CD4-positive, alpha-beta memory T cell (primary cell): Measurements from ENCODE around the gene LYPD6B. TPM values are rescaled to one million over a fixed set of nuclear protein-coding genes. Genes with fewer than 3 reads are reported as not detected.

Experiments
- CTCF ChIA-PET: fragments of 350-600 bp; sonication (Branson Sonifier 250); formaldehyde crosslinking; loops from one replicate; lab custom pipeline; 2021; ENCODE audit warnings: inconsistent platforms; ENCODE audit not compliant: partially characterized antibody; lab: Charles Lee
- POLR2A ChIA-PET: fragments of 350-600 bp; sonication (Branson Sonifier 250); formaldehyde crosslinking; loops from one replicate; lab custom pipeline; 2021; ENCODE audit not compliant: partially characterized antibody; lab: Charles Lee
- DNase-seq, 5 donors: peaks; one replicate each; pipeline versions ENCODE4 v3.0.0 to v3.0.0-alpha.2; 2020 to 2022; ENCODE audit warnings: mixed read lengths in 1 of 5
- H3K27ac ChIP-seq: one replicate; pipeline ENCODE4 v1.7.0; 2013; ENCODE audit warnings: low read depth, low read length
- H3K27me3 ChIP-seq: 2 replicates; pipeline ENCODE4 v1.7.0; 2013; ENCODE audit warnings: mild to moderate bottlenecking, low read length, moderate library complexity; ENCODE audit not compliant: insufficient read depth
- H3K36me3 ChIP-seq: 2 replicates; pipeline ENCODE4 v1.7.0; 2013; ENCODE audit warnings: mild to moderate bottlenecking, low read length, moderate library complexity; ENCODE audit not compliant: insufficient read depth
- H3K4me1 ChIP-seq: 2 replicates; pipeline ENCODE4 v1.7.0; 2013; ENCODE audit warnings: mild to moderate bottlenecking, low read length, moderate library complexity; ENCODE audit not compliant: insufficient read depth
- H3K4me3 ChIP-seq, 2 donors: one replicate each; pipeline ENCODE4 v1.7.0; 2013; ENCODE audit warnings: low read length in 2 of 2, mild to moderate bottlenecking in 1 of 2
- H3K9me3 ChIP-seq, 2 donors: one replicate each; pipeline ENCODE4 v1.7.0; 2013; ENCODE audit warnings: low read length in 2 of 2, control low read depth in 1 of 2; ENCODE audit not compliant: control insufficient read depth in 1 of 2
- H3K27ac Mint-ChIP-seq, 7 donors: one replicate each; pipeline ENCODE4 v1.8.0; 2020 to 2021; ENCODE audit warnings: mixed read lengths in 7 of 7, mild to moderate bottlenecking in 6 of 7, inconsistent platforms in 3 of 7, moderate library complexity in 3 of 7
- H3K27me3 Mint-ChIP-seq, 2 donors: one replicate each; pipeline ENCODE4 v1.8.0; 2020 to 2021; ENCODE audit warnings: mixed read lengths in 2 of 2
- H3K36me3 Mint-ChIP-seq, 2 donors: one replicate each; pipeline ENCODE4 v1.8.0; 2020 to 2021; ENCODE audit warnings: mixed read lengths in 2 of 2, inconsistent platforms in 1 of 2, mild to moderate bottlenecking in 1 of 2
- H3K4me1 Mint-ChIP-seq, 4 donors: one replicate each; pipeline ENCODE4 v1.8.0; 2020 to 2021; ENCODE audit warnings: mixed read lengths in 4 of 4, mild to moderate bottlenecking in 1 of 4
- H3K4me3 Mint-ChIP-seq, 8 donors: one replicate each; pipeline ENCODE4 v1.8.0; 2020 to 2021; ENCODE audit warnings: mixed read lengths in 8 of 8, mild to moderate bottlenecking in 7 of 8, moderate library complexity in 6 of 8, inconsistent platforms in 3 of 8
- H3K9me3 Mint-ChIP-seq, 8 donors: one replicate each; pipeline ENCODE4 v1.8.0; 2020 to 2021; ENCODE audit warnings: mixed read lengths in 8 of 8, mild to moderate bottlenecking in 5 of 8, inconsistent platforms in 3 of 8, moderate library complexity in 1 of 8
- intact Hi-C: fragments of 100-400 bp; cut with micrococcal nuclease; formaldehyde crosslinking; loops from one replicate; pipeline ENCODE4 v1.15.1; 2023
- polyA plus RNA-seq, 2 donors: library from polyadenylated mRNA; unstranded; fragments of 300-500 nt; fragmentation: Illumina TruSeq; gene quantifications; one replicate each; pipeline ENCODE4 v1.2.3, GENCODE V29; 2021
- total RNA-seq, 2 experiments: library from RNA; stranded (reverse); gene quantifications; one replicate each; pipeline ENCODE4 v1.2.3, GENCODE V29; 2021

LYPD6B gene
- total and polyA plus RNA-seq, 4 experiments from 2014 or later: not detected

GRCh38 chr2:149112713-149113112, 74.2 kb downstream of the LYPD6B start:
- H3K4me3 ChIP-seq: no peak overlapping the region
- H3K27ac Mint-ChIP-seq: no peak overlapping the region

GRCh38 chr2:149115781-149116180, 77.3 kb downstream of the LYPD6B start:
- Mint-ChIP-seq H3K9me3 (peaks cover 0 to 10% (median 3%) of the 10 kb centered on the region in 8 donors), H3K4me1 (no peaks in the 10 kb centered on the region), H3K27me3 (peaks cover 4 to 16% of the 10 kb centered on the region in 2 donors), H3K36me3 (no peaks in the 10 kb centered on the region), H3K4me3 (no peak overlapping the region), H3K27ac (no peak overlapping the region)
- no peaks in the 10 kb centered on the region for H3K36me3 ChIP-seq
- H3K27me3 ChIP-seq: no peaks in the 10 kb centered on the region
- intact Hi-C loops: no loop called here
- H3K4me3 ChIP-seq: no peak overlapping the region
- no peak overlapping the region for H3K27ac ChIP-seq
- no peak for DNase-seq
- ChIA-PET POLR2A (no interaction called here), CTCF (no interaction called here)
- no peaks in the 10 kb centered on the region for H3K9me3 ChIP-seq
- H3K4me1 ChIP-seq: no peaks in the 10 kb centered on the region

More at GRCh38 chr2:149112713-149113112, 74.2 kb downstream of the LYPD6B start:
- Histone ChIP-seq H3K9me3 (no peaks in the 10 kb centered on the region), H3K36me3 (no peaks in the 10 kb centered on the region), H3K27me3 (no peaks in the 10 kb centered on the region), H3K27ac (no peak overlapping the region), H3K4me1 (no peaks in the 10 kb centered on the region)
- H3K4me3 Mint-ChIP-seq: no peak overlapping the region
- intact Hi-C loops: no loop called here
- no peak for DNase-seq
- H3K9me3 Mint-ChIP-seq: peaks cover 0 to 17% (median 11%) of the 10 kb centered on the region in 8 donors
- peaks cover 6 to 18% of the 10 kb centered on the region in 2 donors for H3K27me3 Mint-ChIP-seq
- H3K4me1 Mint-ChIP-seq: no peaks in the 10 kb centered on the region
- POLR2A ChIA-PET: no interaction called here
- CTCF ChIA-PET: no interaction called here
- H3K36me3 Mint-ChIP-seq: no peaks in the 10 kb centered on the region

- no peaks in the 10 kb centered on the region for H3K4me1 ChIP-seq
- intact Hi-C loops: no loop called here
- H3K9me3 ChIP-seq: no peaks in the 10 kb centered on the region
- no peak overlapping the region for H3K4me3 Mint-ChIP-seq
- no peaks in the 10 kb centered on the region for H3K4me1 Mint-ChIP-seq
- H3K27me3 ChIP-seq: no peaks in the 10 kb centered on the region
- peaks cover 2 to 16% of the 10 kb centered on the region in 2 donors for H3K27me3 Mint-ChIP-seq
- no peaks in the 10 kb centered on the region for H3K36me3 ChIP-seq
- no peak for DNase-seq
- H3K4me3 ChIP-seq: no peak overlapping the region
- CTCF ChIA-PET: no interaction called here
- no peak overlapping the region for H3K27ac Mint-ChIP-seq
- peaks cover 0 to 10% (median 3%) of the 10 kb centered on the region in 8 donors for H3K9me3 Mint-ChIP-seq
- H3K27ac ChIP-seq: no peak overlapping the region
- POLR2A ChIA-PET: no interaction called here
- H3K36me3 Mint-ChIP-seq: no peaks in the 10 kb centered on the region
These were observed 80.9 kb downstream of the LYPD6B start for GRCh38 chr2:149119368-149119767.

GRCh38 chr2:149122516-149122915, 84.0 kb downstream of the LYPD6B start:
- no peaks in the 10 kb centered on the region for H3K9me3 ChIP-seq
- Mint-ChIP-seq H3K27me3 (peaks cover 2 to 10% of the 10 kb centered on the region in 2 donors), H3K36me3 (no peaks in the 10 kb centered on the region), H3K9me3 (peaks cover 0 to 2% (median 0%) of the 10 kb centered on the region in 8 donors), H3K4me1 (no peaks in the 10 kb centered on the region), H3K4me3 (no peak overlapping the region), H3K27ac (no peak overlapping the region)
- ChIA-PET CTCF (no interaction called here), POLR2A (no interaction called here)
- no peak overlapping the region for H3K27ac ChIP-seq
- no peak for DNase-seq
- H3K4me1 ChIP-seq: no peaks in the 10 kb centered on the region
- no peaks in the 10 kb centered on the region for H3K27me3 ChIP-seq
- no peaks in the 10 kb centered on the region for H3K36me3 ChIP-seq
- H3K4me3 ChIP-seq: no peak overlapping the region
- intact Hi-C loops: no loop called here

GRCh38 chr2:149125031-149125725, 86.7 kb downstream of the LYPD6B start:
- no peak for DNase-seq
- no peak overlapping the region for H3K4me3 ChIP-seq
- ChIA-PET CTCF (no interaction called here), POLR2A (no interaction called here)
- no peaks in the 10 kb centered on the region for H3K36me3 ChIP-seq
- no peaks in the 10 kb centered on the region for H3K9me3 ChIP-seq
- intact Hi-C loops: no loop called here
- H3K27ac ChIP-seq: no peak overlapping the region
- Mint-ChIP-seq H3K4me1 (peaks cover 0 to 3% (median 0%) of the 10 kb centered on the region in 4 donors), H3K36me3 (no peaks in the 10 kb centered on the region), H3K4me3 (no peak overlapping the region), H3K9me3 (peaks cover 0 to 2% (median 0%) of the 10 kb centered on the region in 8 donors), H3K27me3 (peaks cover 2 to 7% of the 10 kb centered on the region in 2 donors), H3K27ac (no peak overlapping the region)
- H3K27me3 ChIP-seq: no peaks in the 10 kb centered on the region
- no peaks in the 10 kb centered on the region for H3K4me1 ChIP-seq

GRCh38 chr2:149129433-149129832, 90.9 kb downstream of the LYPD6B start:
- ChIA-PET POLR2A (no interaction called here), CTCF (interaction anchor here (0.9 kb wide), 1 partner anchor 12 kb away, joined by 3 read pairs; no protein-coding TSS in a partner anchor)

GRCh38 chr2:149132339-149132738, 93.8 kb downstream of the LYPD6B start:
- Histone ChIP-seq H3K4me3 (no peak overlapping the region), H3K27ac (no peak overlapping the region), H3K9me3 (no peaks in the 10 kb centered on the region), H3K27me3 (no peaks in the 10 kb centered on the region), H3K4me1 (no peaks in the 10 kb centered on the region), H3K36me3 (no peaks in the 10 kb centered on the region)
- H3K36me3 Mint-ChIP-seq: no peaks in the 10 kb centered on the region
- DNase-seq: no peak
- H3K4me1 Mint-ChIP-seq: peaks cover 0 to 3% (median 0%) of the 10 kb centered on the region in 4 donors
- peaks cover 2 to 5% of the 10 kb centered on the region in 2 donors for H3K27me3 Mint-ChIP-seq
- no peaks in the 10 kb centered on the region for H3K9me3 Mint-ChIP-seq
- ChIA-PET POLR2A (no interaction called here), CTCF (no interaction called here)
- no peak overlapping the region for H3K27ac Mint-ChIP-seq
- H3K4me3 Mint-ChIP-seq: peak overlapping the region in 1 of 8 donors; percentile 32
- intact Hi-C loops: no loop called here

More at GRCh38 chr2:149129433-149129832, 90.9 kb downstream of the LYPD6B start:
- no peak overlapping the region for H3K27ac Mint-ChIP-seq
- no peak overlapping the region for H3K4me3 ChIP-seq
- H3K4me1 ChIP-seq: no peaks in the 10 kb centered on the region
- no peaks in the 10 kb centered on the region for H3K9me3 ChIP-seq
- no peaks in the 10 kb centered on the region for H3K36me3 Mint-ChIP-seq
- no peak for DNase-seq
- H3K27ac ChIP-seq: no peak overlapping the region
- no peaks in the 10 kb centered on the region for H3K36me3 ChIP-seq
- no peak overlapping the region for H3K4me3 Mint-ChIP-seq
- H3K27me3 Mint-ChIP-seq: peaks cover 1 to 5% of the 10 kb centered on the region in 2 donors
- peaks cover 0 to 2% (median 0%) of the 10 kb centered on the region in 8 donors for H3K9me3 Mint-ChIP-seq
- H3K27me3 ChIP-seq: no peaks in the 10 kb centered on the region
- peaks cover 0 to 3% (median 0%) of the 10 kb centered on the region in 4 donors for H3K4me1 Mint-ChIP-seq
- intact Hi-C loops: no loop called here
